Stimulated activated CD4-positive, alpha-beta T cell treated with anti-CD3 and anti-CD28 coated beads, Interleukin-4, amount 100 ng/mL, for 4 hours (primary cell): ENCODE data around the gene SCN11A.
"Not testable (repeated sequence)": the region's sequence is repeated elsewhere in the genome, so short reads cannot be mapped to it uniquely, and the experiment has no call there.

Experiments
- DNase-seq, 2 experiments: peaks; one replicate each; pipeline ENCODE4 v3.0.0-alpha.2; 2020

SCN11A gene

DNA sequence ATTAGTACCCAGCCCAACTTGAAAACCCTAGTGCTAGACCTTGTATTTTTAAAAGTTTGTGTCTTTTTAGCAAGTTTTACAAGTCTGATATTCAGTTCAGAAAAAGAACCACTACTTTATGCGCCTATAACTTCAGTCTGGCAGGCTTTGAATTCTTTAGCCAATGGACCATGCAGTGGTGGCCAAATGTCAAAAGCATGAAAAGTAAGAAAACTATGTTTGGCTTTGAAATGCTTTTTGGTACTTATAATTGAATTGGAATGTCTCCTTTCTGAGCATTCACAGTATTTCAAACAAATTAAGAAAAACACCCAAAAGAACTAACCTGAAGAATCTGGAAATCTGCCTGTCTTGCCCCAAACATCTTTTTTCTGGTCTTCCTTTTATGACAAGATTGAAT lies 12.9 kb upstream of the SCN11A start:
- no peak for DNase-seq

DNA sequence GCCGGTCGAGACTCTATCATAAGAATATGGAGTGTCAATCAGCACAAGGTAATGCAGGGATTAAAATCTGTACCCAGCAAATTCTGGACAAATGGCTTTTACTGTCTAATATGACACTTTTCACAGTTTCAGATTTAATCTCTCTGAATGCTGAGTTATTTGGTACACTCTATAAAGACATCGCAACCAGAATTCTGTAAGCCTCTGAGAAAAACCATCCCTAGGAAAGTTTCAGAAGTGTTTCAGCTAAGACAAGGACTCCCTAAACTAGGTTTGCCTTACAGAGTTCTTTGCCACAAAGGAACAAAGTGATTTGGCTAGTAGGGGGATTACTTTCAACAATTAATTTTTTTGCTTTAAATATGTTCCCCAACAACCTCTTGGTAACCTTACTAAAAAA lies 11.4 kb upstream of the SCN11A start:
- DNase-seq = no peak

DNA sequence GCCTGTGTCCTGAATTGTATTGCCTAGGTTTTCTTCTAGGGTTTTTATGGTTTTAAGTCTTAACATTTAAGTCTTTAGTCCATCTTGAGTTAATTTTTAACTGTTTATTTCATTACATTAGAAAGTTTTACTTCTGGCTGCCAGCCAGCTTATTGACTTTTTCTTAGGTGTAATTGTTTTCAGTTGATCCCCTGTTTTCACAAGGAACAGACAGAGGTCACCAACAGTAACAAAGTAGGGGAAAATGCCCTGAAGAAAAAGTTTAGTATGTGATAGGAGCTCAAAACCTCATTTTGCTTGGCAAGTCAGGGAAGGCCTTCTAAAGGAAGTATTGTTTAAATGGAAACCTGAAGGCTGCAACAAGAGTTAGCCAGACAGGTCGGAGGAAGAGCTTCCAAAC lies 10.4 kb upstream of the SCN11A start:
- no peak for DNase-seq

GRCh38 chr3:39061228-39061627 lies 9.5 kb upstream of the SCN11A start:
- not testable (repeated sequence) for DNase-seq

DNA sequence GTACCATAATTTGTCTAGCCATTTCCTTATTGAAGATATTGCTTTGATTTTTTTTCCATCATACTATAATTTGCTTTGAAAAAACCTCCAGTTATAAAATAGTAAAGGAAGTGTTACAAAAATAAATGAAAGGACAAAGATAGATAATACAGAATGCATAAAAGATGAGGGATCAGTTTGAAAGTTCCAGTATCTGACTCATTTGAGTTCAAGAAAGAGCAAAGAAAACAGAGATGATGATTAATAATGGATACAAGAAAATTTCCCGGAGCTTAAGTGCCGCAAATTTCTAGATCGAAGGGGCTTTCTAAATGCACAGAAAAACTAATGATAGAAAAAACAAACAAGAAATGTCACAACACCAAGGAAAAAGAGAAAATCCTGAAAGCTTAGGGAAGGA lies 4.4 kb upstream of the SCN11A start:
- no peak for DNase-seq

DNA sequence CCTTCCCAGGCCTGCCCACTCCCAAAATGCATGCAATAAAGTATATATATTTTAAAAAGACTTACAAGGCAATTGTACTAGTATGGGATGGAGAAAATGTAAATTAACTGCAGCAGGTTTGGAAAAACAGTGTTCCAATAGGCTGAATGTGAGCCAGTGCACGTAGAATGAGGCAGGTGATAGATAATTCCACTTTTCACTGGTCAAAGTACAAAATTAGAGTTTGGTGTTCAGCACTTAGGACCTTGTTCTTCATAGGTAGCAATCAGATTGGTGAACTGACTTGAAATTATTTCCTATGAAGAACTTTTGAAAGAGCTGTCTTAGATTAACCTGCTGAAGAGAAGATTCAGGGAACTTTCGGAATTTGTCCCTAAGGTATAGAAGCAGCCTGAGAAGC lies 2.0 kb upstream of the SCN11A start:
- no peak for DNase-seq

GRCh38 chr3:39052583-39052982 lies 839 bp upstream of the SCN11A start:
- no peak for DNase-seq

DNA sequence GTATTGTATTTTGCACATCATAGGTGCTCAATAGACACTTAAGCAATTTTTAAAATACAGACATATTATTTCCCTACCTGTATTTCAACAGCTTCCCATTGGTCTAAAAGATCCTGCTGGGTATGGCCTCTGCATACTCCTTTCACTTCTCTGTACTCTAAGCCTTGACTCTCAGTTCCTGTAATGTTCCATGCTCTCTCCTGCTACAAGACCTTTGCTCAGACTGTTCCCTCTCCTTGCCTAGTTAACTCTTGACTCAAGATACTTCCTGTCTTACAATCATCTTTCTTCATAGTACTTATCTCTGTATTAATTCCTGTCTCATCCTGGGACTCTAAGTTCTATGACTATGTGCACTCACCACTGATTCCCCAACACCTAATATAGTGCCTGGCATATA lies 1.7 kb downstream of the SCN11A start:
- DNase-seq = no peak

DNA sequence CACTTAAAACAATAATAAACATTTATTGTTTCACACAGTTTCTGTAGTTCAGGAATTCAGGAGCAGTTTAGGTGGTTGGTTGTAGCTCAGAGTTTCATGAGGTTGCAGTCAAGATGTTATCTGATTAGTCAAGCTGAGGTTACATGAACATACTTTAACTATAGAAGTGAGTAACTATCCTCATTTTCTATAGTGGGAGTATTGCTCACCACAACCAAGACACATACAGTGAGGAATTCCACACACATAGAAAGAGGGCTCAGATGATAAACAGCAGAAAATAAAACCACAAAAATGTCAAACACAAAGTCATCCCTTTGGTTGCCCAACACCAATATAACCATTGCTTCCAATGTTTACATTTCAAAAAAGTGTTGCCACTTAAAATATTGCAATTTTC lies 13.6 kb downstream of the SCN11A start:
- DNase-seq = no peak

GRCh38 chr3:39029556-39029955 lies 22.2 kb downstream of the SCN11A start:
- DNase-seq = no peak

DNA sequence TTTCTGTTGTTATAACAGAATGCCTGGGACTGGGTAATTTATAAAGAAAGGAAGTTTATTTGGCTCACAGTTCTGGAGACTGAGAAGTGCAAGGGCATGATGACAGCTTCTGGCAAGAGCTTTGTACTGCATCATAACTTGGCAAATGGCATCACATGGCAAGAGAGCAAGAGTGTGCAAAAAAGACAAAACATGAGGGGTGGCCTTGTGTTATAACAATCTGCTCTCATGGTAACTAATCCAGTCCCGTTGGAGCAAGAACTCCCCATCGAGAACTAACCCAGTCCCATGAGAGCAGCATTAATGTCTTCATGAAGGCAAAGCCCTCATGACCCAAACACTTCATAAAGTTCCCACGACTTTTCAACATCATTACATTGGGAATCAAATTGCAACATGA lies 23.2 kb downstream of the SCN11A start:
- no peak for DNase-seq

DNA sequence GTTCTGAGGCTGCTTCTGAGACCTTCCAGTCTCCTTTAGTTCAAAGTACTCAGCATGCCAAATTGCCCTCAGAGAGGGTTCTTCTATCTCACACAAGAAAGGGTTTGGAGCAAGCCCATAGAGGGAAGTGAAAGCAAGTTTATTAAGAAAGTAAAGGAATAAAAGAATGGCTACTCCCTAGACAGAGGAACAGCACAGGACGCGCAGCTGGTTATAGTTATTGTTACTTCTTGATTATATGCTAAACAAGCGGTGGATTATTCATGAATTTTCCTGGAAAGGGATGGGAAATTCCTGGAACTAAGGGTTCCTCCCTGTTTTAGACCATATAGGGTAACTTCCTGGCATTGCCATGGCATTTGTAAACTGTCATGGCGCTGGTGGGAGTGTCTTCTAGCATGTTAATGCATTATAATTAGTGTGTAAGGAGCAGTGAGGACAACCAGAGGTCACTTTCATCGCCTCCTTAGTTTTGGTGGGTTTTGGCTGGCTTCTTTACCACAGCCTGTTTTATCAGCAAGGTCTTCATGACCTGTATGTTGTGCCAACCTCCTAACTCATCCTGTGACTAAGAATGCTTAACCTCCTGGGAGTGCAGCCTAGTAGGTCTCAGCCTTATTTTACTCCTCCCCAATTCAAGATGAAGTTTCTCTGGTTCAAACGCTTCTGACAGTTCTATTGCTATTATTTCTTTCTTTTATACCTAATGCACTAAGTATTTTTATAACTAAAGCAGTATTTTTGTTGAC lies 26.3 kb downstream of the SCN11A start:
- no peak for DNase-seq

GRCh38 chr3:39024497-39024896 lies 27.2 kb downstream of the SCN11A start:
- no peak for DNase-seq

- no peak for DNase-seq
These were observed 29.5 kb downstream of the SCN11A start for GRCh38 chr3:39022286-39022630.

DNA sequence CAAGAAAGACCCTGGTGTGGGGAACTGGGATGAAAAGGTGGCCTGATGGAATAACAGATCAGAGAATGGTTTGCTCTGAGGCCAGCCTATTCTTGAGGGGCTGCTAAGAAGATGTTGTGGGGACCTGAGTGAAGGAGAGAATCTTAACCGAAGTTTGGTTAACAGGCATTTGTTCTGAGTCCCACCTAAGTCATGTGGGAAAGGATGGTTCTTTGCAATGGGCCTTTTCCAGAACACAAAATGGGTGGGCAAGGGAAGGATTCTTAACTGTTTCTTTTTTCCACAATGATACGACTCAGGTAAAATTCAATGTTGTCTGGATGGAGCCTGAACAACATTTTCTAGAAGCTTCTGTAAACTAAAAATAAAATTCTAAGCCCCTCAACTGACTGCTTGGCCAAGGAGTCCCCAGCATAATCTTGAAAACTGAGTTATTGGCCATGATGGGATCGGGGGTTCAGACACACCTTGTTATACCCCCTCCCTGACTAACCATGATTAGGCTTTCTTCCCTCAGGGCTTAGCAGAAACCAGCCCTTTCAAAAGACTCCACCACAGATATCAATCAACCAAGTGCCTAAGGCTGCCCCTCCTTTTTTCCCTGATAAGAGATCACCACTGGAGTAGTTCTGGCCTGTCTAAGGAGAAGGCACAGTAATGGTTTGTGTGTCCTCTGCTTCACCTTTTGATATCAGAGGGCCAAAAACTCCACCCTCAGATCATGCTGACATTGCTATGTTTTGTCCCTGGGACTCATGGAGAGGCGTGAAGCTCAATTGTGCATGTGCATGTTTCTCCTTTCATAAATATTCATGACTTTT lies 30.1 kb downstream of the SCN11A start:
- no peak for DNase-seq

DNA sequence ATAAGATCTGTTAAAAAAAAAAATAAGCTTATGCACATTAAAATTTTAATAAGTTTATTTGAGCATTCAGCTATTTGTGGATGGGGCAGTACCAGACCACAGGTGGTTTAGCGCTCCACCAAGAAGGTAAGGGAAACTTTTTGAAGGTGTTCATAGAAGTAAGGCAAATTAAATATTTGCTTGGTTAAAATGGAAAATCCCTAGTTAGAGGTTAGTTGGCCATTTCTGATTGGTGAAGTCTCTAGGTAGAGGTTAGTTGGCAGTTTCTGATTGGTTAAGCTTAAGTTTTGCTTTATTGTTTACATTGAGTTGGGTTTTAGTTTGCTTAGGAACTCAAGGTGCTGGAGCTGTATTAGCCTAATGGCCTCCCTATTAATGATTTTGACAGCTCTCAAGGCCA lies 30.7 kb downstream of the SCN11A start:
- no peak for DNase-seq

DNA sequence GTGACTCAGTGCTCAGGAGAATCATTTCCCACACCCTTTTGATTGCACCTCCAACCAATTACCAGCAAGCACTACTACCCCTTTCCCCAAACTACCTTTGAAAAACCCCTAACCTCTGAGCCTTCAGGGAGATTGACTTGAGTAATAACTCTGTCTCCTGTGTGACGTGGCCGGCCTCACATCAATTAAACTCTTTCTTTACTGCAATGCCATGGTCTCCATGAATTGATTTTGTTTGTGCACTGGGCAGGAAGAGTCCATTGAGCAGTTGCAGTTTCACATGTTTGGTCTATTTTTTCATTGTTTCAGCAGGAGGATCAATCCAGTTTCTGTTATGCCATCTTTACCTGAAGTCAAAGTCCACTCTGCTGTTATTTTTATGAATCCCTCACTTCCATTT lies 32.4 kb downstream of the SCN11A start:
- DNase-seq = no peak

GRCh38 chr3:39015418-39015817 lies 36.3 kb downstream of the SCN11A start:
- DNase-seq = no peak

- no peak for DNase-seq
These were observed 37.7 kb downstream of the SCN11A start for GRCh38 chr3:39013921-39014509.

GRCh38 chr3:39013289-39013688 lies 38.5 kb downstream of the SCN11A start:
- DNase-seq = no peak

GRCh38 chr3:39011191-39011736 lies 40.5 kb downstream of the SCN11A start:
- no peak for DNase-seq

DNA sequence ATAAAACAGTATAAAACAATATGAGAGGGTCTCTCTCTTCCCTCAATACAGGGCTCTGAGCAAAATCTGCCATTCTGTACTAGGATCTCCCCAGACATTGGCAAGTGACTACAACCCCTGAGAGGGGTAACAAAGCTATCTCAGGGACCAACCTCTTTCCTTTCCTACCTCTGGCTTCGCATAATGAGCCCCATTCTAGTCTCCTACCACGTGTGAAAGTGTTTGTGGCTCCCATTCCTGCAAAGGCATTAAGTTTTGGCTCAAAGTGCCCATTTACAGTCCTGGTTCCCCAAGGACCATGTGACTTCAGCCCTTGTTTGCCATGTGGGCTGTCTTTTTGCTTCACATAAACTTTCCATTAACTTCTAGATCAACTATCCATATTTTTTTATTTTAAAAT lies 46.4 kb downstream of the SCN11A start:
- DNase-seq = no peak
